RWPE2 (cell line): ENCODE measurements around the gene SLC46A2.

ENCODE experiments used
- ATAC-seq: fragments of 200-7000 bp; cut with Tn5 transposase; 3 replicates; pipeline ENCODE4 v1.9.1; 2021; ENCODE audit warnings: low read depth
- DNase-seq: peaks from one replicate; pipeline ENCODE4 v3.0.0-alpha.2; 2020; ENCODE audit warnings: low spot score
- H3K27ac ChIP-seq: fragments of 450-650 bp; 2 replicates; pipeline ENCODE4 v1.5.1; 2017; ENCODE audit warnings: mild to moderate bottlenecking; ENCODE audit not compliant: poor library complexity, severe bottlenecking
- H3K27me3 ChIP-seq: fragments of 250-450 bp; sonication (Bioruptor Pico); 2 replicates; pipeline ENCODE4 v1.5.1; 2021; ENCODE audit warnings: mild to moderate bottlenecking, moderate library complexity; ENCODE audit not compliant: insufficient read depth, poor library complexity, severe bottlenecking
- H3K36me3 ChIP-seq: fragments of 250-450 bp; sonication (Bioruptor Pico); 2 replicates; pipeline ENCODE4 v1.5.1; 2020; ENCODE audit warnings: low read depth, mild to moderate bottlenecking, moderate library complexity
- H3K4me1 ChIP-seq: fragments of 250-450 bp; sonication (Bioruptor Pico); 2 replicates; pipeline ENCODE4 v1.5.1; 2021; ENCODE audit warnings: mild to moderate bottlenecking, moderate library complexity; ENCODE audit not compliant: insufficient read depth, poor library complexity, severe bottlenecking
- H3K4me3 ChIP-seq: fragments of 250-450 bp; sonication (Bioruptor Pico); 2 replicates; pipeline ENCODE4 v1.5.1; 2021; ENCODE audit warnings: mild to moderate bottlenecking, moderate library complexity; ENCODE audit not compliant: severe bottlenecking
- H3K9me3 ChIP-seq: fragments of 250-450 bp; sonication (Bioruptor Pico); 2 replicates; pipeline ENCODE4 v1.5.1; 2021; ENCODE audit warnings: mild to moderate bottlenecking, moderate library complexity; ENCODE audit not compliant: severe bottlenecking
- TF ChIP-seq, protein P1 (sequence below): fragments of 450-650 bp; IDR thresholded peaks from one replicate; pipeline ENCODE4 v1.5.1; 2017; ENCODE audit warnings: mild to moderate bottlenecking, moderate library complexity; ENCODE audit not compliant: poor library complexity, severe bottlenecking

SLC46A2 gene

DNA sequence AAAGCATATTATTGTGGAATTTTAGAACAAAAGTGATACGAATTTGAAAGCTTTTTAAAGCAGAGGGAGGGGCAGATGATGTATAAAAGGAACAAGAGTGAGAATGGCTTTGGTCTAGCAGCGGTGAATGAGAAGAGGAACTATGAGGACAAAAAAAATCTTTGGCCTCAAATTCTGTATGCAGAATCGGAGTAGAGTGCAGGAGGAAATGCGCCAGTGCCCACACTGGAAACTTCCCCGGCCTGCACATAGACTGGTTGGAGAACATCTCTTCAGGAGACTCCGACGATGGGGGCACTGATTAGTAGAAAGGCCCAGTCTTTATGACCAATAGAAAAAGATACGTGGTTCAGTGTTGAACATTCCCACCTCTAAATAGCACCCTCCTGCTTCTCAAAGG is 51.3 kb downstream of the SLC46A2 start:
- no peak for ATAC-seq
- TF ChIP-seq, protein P1, sequence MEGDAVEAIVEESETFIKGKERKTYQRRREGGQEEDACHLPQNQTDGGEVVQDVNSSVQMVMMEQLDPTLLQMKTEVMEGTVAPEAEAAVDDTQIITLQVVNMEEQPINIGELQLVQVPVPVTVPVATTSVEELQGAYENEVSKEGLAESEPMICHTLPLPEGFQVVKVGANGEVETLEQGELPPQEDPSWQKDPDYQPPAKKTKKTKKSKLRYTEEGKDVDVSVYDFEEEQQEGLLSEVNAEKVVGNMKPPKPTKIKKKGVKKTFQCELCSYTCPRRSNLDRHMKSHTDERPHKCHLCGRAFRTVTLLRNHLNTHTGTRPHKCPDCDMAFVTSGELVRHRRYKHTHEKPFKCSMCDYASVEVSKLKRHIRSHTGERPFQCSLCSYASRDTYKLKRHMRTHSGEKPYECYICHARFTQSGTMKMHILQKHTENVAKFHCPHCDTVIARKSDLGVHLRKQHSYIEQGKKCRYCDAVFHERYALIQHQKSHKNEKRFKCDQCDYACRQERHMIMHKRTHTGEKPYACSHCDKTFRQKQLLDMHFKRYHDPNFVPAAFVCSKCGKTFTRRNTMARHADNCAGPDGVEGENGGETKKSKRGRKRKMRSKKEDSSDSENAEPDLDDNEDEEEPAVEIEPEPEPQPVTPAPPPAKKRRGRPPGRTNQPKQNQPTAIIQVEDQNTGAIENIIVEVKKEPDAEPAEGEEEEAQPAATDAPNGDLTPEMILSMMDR, result no peak
- no peak overlapping the region for H3K4me3 ChIP-seq
- H3K4me1 ChIP-seq, result no peaks in the 10 kb centered on the region
- no peak for DNase-seq
- H3K36me3 ChIP-seq, result peaks cover 5% of the 10 kb centered on the region; the same call in 1 of the 2 replicates
- H3K27ac ChIP-seq, result no peak overlapping the region
- H3K9me3 ChIP-seq, result no peaks in the 10 kb centered on the region
- H3K27me3 ChIP-seq, result no peaks in the 10 kb centered on the region

DNA sequence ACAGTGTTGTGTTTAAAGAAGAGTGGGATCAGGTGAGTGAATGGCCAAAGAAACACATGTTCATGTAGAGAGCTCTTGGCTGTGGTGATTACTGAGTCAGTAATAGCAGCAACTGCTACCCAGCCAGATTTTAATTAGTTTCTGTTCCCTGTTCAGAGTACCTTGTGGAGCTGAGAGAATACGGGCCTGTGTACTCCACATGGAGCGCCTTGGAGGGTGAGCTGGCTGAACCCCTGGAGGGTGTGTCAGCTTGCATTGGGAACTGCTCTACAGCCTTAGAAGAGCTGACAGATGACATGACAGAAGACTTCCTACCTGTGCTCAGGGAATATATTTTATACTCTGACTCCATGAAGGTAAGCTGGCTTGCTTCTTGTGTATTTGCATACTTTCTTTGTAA is 52.3 kb downstream of the SLC46A2 start:
- Histone ChIP-seq H3K27ac (no peak overlapping the region), H3K36me3 (peaks cover 5% of the 10 kb centered on the region; the same call in 1 of the 2 replicates), H3K27me3 (no peaks in the 10 kb centered on the region), H3K9me3 (no peaks in the 10 kb centered on the region), H3K4me1 (no peaks in the 10 kb centered on the region), H3K4me3 (no peak overlapping the region)
- TF ChIP-seq, protein P1, result no peak
- DNase-seq (no peak), ATAC-seq (no peak)

DNA sequence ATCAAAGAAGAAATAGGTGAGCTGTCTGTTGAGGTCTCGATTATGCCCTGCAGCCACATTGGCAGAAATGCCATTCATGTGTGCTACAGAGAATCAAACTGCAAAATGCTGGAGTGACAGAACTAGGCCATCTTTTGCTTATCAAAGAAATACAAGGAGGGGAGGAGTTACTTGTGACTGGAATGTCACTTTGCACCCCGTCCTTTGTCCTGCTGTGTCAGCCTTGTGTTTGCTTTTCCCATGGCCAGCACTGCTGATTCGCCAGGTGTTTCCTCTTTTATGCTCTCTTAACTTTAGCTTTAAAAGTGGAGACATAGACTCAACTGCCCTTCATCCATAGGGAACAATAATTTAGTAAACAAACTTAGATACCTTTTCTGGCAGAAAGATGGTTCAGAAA is 54.3 kb downstream of the SLC46A2 start:
- Histone ChIP-seq H3K4me3 (no peak overlapping the region), H3K36me3 (peaks cover 5% of the 10 kb centered on the region; the same call in 1 of the 2 replicates), H3K27me3 (no peaks in the 10 kb centered on the region), H3K27ac (no peak overlapping the region), H3K9me3 (no peaks in the 10 kb centered on the region), H3K4me1 (no peaks in the 10 kb centered on the region)
- TF ChIP-seq, protein P1, result no peak
- ATAC-seq, result no peak
- DNase-seq, result no peak

DNA sequence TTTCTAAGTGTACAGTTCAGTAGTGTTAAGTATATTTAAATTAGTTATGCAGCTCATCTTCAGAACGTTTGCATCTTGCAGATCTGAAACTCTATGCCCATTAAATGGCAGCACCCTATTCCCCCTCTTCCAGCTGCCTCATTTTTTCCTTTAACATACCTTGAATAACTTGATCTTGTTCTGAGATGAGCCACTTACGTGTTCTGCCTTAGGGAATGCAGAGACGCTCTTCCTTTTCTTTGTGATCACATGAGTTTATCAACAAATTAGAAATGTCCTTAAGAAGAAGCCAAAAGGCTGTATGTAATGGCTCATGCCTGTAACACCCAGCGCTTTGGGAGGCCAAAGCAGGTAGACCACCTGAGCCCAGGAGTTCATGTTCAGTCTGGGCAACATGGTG is 57.6 kb downstream of the SLC46A2 start:
- no peak for ATAC-seq
- Histone ChIP-seq H3K4me3 (no peak overlapping the region), H3K27me3 (no peaks in the 10 kb centered on the region), H3K27ac (no peak overlapping the region), H3K4me1 (no peaks in the 10 kb centered on the region), H3K36me3 (no peaks in the 10 kb centered on the region), H3K9me3 (no peaks in the 10 kb centered on the region)
- DNase-seq, result no peak
- TF ChIP-seq, protein P1, result no peak

DNA sequence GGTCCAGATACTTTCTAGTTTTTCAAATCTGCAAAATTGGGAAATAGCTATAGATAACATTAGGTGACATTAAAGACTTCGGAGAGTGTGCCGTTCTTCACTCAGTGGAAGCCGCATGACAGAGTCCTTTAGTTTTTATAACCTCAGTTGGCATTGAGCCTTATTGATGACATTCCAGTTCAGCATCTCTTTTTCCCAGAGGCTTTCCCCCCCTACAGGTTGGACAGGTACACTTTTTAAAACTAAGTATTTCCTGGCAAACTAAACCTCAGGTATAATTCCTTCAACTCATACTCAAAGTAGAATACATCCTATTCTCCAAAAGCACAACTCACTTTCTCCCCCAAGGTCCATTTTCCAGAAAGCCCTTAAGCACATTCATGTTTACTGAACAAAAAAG is 58.7 kb downstream of the SLC46A2 start:
- TF ChIP-seq, protein P1, result no peak
- H3K27ac ChIP-seq, result no peak overlapping the region
- ATAC-seq (no peak), DNase-seq (no peak)
- no peaks in the 10 kb centered on the region for H3K36me3 ChIP-seq
- no peak overlapping the region for H3K4me3 ChIP-seq
- H3K27me3 ChIP-seq, result no peaks in the 10 kb centered on the region
- no peaks in the 10 kb centered on the region for H3K9me3 ChIP-seq
- no peaks in the 10 kb centered on the region for H3K4me1 ChIP-seq
